ENCODE results near the gene ACOT11.

ACOT11 gene

DNA sequence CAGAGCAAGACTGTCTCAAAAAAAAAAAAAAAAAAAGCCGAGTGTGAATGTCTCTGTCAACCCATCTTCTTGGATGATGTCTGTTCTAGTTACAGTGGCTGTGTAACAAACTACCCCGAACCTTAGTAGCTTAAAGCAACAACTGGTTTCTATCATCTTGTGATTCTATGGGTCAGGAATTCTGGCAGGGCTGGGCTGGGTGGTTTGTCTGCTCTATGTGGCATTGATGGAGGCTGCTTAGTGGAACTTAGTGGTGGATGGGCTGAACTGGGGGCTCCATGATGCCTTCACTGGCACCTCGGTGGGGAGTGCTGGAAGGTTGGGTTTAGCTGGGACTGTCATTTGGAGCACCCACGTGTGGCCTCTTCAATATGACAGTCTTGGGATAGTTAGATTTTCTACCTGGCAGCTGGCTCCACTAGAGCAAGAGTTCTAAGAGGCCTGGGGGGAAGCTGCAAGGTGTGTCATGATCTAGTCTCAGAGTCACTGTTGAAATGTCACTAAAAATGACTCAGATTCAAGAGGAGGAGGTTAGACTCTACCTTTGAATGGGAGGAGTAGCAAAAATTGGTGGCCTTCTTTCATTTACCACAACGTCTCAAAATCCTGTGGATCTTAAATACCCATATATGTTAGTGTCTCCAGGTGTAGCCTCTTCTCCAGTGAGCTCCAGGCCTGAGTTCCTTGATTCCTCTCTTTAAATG, 18.6 kb downstream of the ACOT11 start:
- DNase-seq = no peak

DNA sequence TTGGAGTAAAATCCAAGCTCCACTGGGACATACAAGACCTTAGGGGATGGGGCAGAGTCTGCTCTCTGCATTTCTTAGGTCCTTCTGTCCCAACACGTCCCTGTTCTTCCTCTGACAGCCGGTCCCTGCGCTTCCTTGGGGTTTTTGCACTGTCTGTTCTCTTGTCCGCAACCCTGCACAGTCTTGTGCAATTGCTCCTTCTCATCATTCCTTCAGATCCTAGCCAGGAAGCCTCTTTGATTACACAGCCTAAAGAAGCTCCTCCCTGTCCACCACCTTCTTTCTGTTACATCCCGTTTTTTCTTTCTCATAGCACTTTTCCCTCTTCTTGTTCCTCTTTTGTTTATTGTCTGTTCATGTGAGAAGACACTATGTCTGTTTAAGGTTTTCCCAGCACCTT, 19.9 kb downstream of the ACOT11 start:
- no peak for DNase-seq

DNA sequence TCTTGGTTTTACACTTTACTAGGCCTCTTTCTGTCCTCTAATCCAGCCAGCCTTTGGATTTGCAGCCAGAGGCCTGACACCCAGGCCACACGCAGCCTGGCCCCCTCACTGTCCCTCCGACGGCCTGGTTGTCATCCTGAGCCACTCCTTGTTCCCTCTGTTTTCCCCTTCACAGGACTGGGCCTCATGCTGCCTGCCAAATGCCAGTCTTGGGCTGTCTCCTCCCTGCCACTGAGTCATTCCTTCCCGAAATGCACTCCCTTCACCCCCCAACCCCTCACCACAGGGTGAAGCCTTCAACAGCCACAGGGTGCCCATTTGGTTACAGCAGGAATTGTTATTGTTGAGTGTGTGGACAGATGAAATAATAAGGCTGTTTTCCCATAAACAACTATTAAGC, 21.3 kb downstream of the ACOT11 start:
- DNase-seq = no peak

DNA sequence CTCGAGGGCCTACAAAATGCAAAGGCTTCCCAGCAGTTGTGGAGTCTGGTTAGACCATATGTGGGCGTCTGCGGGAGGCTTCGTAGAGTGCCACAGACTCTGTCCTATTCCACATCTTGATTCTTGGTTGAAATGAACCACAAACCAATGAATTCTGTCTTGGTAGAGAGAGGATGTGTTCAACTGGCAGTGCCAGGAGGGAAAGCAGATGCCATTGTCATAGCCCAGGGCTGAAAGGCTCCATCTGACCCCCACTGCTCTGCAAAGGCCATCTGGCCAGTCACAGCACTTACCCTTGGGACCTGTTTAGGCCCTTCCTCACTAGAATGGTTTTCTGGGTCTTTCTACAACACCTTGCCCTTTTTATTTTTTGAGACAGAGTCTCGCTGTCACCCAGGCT, 22.1 kb downstream of the ACOT11 start:
- DNase-seq = no peak

DNA sequence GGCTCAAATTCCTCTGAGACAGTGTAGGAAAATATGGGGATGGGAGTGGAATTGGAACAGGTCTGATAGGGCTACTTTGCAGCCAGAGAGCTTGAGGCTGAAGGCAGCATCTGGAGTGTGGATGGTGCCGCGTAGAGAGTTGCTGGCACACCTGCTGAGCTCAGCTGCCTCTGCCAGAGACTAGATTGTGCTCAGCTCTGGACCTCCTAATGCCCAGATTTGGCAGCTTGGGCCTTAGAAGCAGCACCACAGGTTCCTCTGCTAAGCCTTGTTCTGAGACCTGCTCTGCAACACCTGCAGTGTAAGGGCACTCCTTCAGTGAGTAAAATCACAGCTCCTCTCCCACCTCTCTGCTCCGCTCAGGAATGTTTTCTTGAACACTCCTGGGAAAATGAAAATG, 23.3 kb downstream of the ACOT11 start:
- DNase-seq = peak in 1 of 2 experiments; percentile 64

DNA sequence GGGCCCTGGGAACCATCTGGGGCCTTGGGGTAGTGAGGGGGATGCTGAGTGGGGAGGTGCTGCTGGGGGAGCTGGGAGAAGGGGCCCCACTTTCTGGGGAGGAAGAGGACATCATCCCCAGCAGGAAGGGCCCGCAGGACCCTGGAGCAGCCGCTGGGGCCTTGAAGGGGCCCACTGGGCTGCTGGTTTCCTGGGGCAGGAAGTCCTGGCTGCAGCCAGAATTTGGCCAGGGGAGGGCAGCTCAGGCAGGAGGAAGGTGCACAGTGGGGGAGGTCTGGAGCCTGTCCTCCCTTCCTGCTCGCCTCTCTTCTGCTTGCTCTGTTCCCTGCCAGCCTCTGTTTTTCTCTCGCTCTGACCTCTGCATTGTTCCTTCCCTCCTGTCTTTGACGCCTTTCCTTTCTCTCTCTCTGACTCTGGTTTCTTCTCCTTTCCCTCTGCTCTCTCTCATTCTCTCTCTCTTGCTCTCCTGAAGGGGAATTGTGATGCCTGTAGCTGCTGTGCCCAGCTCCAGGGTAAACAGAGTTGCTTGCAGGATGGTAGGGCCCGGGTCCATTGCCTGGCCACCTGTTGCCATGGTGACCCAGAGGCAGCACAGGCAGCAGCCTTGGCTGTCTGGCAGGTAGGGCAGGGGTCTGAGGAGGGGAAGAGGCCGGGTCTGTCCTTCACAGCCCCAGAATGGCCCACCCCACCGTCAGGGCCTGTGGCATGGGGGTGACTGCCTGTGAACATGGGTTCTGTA, 23.9 kb downstream of the ACOT11 start:
- DNase-seq = no peak

DNA sequence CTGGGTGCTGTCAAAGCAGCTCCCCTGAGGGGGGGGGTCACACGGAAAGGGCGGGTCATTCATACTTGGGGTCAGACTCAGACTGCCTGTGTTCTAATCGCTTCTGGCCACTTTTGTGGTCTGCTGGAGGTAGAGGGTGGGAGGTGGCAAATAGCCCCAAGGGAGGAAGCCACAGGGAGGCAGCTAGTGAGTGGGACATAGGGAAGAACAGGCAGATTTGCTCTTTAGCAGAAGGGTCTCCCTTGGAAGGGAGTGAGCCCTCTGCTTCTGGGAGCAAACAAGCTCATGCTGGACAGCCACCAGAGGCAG, 24.5 kb downstream of the ACOT11 start:
- DNase-seq = no peak

DNA sequence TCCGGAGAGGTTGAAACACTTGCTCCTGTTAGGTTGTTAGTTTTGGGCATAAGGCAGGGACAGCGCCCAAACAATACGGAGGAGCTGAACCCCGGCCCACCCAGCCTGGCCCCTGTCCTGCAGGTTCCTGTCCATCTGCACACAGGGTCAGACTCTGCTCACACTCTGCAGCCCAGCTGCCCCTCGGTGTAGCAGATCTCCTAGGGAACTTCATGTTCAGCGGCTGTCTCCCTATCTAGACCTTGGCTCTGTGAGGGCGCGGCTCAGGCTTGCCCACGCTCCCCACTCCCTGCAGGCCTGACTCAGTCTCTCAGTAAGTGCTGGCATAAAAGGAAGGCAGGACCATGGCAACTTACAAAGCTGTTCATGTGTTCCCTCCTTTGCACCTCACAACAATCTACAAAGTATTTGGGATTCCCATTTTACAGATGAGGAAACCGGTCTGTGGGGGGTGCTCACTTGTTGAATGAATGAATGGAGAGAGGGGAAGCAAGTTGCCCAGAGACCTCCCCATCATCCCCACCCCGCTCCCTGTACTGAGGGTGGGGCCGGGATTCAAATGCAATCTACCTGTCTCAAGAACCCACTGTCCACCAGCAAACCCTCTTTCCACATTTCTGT, 26.2 kb downstream of the ACOT11 start:
- DNase-seq = no peak

DNA sequence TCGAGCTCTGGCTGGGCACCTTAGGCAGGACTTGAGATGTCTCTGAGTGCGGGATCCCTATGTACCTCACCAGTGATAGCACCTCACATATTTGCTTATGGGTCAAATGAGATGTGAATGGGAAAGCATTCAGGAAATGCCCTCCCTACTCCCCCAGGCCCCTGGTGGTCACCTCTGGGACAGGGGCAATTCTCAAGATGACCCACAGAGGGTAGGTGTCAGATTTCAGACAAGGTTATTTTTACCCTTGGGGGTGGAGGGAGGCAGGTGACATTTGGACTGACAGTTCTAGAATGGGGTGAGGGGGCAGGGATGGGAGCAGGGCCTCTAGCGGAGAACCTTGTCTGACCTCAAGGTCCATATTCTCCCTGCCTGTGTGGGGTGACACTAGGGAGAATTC, 27.1 kb downstream of the ACOT11 start:
- DNase-seq = no peak

DNA sequence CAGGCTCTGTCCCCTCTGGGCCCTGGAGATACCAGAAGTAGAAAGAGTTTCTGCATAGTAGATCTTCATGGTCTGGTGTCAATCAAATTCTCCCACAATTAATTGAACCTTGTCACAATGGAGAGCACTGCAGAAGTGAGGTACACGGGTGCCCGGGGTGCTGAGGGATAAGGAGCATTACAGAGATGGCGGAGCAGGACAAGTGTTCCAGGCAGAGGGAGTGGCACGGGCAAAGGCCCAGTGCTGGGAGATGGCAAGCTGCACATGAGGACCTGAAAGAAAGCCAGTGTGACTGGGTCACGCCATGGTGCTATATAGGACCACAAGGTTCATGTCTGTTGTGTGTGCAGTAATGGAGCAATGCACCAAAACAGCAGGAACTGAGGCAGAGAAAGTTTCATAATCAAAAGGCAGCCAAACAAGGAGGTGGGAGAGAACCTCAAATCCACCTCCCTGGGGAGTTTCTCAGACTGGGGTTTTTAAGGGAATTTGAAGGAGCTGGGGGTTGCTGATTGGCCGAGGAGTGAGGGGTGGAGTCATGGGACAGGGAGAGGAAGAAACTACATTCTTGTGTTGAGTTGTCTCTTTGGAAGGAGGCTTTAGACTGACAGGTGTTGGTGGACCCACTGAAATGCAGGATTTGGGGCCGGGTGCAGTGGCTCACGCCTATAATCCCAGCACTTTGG, 27.7 kb downstream of the ACOT11 start:
- no peak for DNase-seq

DNA sequence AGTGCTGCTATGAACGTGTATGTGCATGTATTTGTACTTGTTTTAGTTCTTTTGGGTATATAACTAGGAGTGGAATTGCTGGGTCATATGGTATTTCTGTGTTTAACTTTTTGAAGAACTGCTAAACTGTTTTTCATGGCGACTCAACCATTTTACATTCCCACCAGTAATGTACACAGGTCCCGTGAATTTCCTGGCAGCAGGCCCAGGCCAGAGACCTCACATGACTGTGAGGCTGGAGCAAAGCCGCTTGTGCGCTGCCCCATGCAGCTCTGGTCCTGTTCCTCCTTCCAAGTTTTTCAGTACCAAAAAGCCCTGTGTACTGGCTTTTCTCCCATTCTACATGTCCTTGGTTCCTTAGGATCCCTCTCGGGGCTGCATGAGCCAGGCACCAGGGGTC, 29.6 kb downstream of the ACOT11 start:
- peak; percentile 31 to 81 for DNase-seq

DNA sequence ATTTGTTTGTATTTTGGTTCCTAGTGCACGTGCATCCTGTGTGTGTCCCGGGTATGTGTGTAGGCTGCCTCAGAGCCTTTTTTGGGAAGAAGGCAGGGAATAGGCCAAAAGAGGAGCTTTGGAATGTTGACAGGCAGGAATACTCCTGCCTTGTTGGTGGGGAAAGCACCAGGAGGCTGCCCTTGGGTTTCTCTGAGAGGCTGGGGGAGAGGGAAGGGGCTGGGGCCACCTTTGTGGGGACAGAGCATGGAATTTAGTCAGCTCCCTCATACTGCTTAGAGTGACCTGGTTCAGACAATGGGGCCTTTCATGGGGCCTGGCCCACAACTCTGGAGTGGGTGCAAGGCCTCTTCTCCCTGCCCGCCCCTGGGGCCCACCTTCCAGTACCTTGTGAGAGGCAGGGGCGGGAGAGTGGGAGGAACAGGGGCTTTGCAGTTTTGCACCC, 31.3 kb downstream of the ACOT11 start:
- no peak for DNase-seq

DNA sequence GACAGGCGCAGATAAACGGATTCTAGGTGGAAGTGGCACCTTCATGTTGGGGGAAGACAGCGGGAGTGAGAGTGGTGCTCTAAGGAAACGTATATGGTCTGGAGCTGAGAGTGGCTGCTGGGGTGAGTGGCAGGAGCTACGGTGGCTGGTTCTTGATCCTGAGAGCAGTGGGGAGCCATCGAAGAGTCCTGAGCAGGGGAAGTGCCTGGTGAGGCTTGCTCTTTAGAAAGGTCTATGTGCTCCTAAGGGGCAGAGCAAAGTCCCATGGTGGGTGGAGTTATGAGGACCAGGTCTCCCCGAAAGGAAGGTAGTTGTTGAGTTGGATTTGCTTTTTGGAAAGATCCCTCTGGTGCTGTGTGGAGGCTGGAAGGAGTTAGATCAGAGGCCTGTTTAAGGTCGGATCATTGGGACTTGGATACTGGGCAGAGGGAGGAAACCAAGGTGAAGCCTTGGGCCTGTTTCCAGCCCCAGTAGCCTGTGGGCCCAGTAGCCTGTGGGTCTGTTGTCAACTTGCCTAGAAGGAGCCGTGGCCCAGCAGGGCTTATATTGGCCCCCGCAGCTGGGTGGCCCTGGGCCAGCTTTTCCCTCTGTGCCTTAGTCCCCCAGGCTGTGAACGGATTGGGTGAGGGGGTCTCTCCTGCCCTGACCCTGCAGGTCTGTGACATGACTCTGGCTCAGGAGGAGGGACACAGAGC, 33.0 kb downstream of the ACOT11 start:
- peak in 1 of 2 experiments; percentile 58 for DNase-seq

DNA sequence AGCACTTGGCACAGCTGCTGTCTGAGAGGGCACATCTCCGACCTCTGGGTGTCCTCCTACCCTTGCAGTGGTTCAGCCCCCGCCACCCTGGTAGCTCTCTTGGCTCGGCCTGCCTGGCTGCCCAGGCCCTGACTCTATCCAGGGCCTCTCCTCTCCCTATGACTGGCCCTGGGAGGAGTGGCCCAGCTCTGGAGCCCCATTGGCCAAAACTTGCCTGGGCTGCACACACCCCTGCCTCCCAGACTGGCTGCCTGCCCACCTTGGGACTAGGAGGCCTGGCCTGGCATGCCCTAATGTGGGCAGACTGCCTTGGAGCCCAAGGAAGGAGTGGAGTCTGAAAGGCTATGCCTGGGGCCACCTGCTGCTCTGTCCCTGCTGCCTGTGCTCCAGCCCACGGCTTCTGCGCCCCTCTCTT, 33.6 kb downstream of the ACOT11 start:
- DNase-seq = peak; percentile 96 to 98

DNA sequence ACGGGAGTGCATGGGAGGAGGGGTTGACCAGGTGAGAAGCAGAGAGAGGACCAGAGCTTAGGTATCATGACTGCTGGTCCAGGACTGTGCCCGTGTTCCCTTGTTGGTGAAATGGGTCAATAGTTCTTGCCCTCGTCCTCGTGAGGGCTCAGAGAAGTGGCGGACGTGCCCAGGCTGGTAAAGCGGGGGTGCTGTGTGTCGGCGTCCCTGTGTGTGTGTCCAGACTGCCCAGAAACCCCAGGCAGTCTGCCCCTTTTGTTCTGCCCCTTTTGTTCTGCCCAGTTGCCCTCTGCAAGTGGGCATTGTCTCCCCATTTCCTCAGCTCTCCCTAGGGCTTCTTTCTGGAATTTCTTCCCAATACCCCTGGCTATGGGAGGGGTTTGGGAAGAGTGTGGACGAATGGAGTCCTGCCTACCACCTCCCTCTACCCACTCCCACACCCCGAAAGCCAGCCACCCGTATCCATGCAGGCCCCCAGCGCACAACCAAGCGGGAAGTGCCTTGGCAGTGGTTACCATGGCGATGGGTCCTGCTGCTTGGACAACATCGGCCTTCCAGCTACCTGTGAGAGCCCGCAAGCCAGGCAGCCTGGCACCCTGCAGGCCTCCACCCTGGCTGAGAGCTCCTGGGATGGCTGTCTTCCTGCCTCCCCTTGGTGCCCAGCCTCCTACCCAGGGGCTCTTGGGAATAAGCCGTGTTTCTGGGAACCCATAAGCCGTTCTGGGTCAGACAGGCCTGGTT, 34.7 kb downstream of the ACOT11 start:
- no peak for DNase-seq

DNA sequence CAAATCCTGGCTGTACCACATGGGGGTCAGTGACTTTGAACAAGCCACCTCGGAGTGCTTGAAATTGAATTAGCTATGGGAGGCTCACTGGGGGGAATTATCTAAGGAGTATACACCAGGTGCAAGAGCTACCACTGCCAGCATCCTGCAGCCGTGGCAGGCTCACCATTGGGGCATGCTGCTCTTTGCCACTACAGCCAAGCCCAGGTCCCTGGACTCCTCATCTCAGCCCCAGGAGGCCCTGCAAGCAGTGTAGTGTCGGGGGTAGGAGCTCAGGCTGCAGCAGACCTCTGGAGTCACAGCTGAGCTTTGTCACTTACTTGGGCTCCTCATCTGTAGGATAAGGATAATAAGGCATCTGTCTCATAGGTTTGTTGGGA, 35.3 kb downstream of the ACOT11 start:
- DNase-seq = no peak

DNA sequence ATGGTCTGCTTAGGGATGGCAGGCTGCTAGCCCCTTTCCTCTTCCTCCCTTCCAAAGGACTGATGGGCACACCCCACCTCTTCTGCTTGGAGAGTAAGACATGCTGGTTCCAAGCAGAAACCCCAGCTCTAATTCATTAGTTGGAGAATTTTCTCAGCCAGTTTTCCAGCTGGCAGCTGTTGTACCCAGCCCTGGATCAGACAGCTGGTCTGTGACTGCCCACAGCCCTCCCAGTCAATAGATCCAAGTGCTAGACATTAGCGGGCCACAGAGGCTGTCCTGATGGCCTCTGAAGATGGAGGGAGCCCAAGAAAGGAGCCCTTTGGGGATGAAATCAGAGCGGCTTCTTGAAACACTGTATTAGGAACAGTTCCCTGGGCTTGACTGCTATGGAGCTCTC, 35.8 kb downstream of the ACOT11 start:
- peak in 1 of 2 experiments; percentile 76 for DNase-seq

DNA sequence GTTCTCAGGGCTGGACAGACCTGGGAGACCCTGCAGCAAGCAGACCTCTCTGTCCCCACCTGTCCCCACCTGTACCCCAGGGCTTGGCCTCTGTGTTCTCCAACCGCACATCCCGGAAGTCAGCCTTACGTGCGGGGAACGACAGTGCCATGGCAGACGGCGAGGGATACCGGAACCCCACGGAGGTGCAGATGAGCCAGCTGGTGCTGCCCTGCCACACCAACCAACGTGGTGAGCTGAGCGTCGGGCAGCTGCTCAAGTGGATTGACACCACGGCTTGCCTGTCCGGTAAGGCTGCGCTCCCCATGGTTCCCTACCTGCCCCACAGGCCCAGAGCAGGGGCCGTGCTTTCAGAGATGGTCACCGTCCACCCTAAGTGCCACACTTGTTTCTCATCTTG, 36.5 kb downstream of the ACOT11 start:
- no peak for DNase-seq

DNA sequence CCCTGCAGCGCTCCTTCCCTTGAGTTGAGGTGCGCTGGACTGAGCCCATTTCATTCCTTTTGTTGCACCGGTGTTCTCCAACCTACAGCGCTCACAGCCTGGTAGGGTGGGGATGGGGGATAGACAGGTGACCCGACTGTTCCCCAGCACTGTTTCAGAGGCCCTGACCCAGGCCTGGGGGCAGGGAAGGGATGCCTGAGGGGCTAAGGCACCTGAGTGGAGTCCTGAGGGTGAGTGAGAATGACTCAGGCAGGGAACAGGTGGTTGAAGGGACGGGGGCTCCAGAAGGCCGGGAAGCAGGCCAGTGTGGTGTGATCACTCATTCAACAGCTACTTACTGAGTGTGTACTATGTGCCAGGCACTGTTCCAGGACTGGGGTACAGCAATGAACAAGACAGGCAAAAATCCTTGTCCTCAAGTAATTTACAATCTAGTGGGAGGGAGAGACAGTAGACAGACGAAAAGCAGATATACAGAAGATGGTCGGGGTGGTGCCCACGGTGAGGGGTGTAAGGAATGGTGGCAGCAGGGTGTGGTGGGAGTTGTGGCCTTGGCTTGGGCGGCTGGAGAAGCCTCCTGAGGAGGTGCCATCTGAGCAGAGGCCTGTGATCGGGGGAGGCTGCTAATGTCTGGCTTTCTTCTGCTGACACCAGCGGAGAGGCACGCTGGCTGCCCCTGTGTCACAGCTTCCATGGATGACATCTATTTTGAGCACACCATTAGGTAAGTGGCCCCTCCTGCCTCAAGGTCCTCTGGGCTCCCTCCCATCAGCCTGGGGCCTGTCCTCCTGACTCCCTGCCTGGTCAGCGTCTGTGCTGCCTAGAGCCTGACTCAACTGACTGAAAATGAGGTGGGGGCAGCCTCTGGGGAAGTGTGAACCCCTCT, 37.4 kb downstream of the ACOT11 start:
- peak in 1 of 2 experiments; percentile 33 for DNase-seq

DNA sequence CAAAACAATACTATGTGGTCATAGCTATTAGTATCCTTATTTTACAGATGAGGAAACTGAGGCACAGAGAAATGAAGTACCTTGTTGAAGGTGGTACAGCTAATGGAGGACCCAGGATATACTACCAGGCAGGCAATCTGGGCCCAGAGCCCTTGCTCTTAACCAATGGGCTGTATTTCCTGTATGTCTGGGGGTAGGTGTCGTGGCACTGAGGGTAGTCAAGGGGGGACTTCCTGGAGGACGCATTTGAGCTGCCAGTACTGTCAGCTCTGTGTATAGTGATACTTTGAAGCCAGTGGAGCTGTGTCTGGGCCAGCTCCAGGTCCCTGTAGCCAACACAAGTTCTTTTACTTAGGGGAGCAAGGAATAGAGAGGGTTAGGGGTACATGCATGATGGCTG, 40.3 kb downstream of the ACOT11 start:
- no peak for DNase-seq

DNA sequence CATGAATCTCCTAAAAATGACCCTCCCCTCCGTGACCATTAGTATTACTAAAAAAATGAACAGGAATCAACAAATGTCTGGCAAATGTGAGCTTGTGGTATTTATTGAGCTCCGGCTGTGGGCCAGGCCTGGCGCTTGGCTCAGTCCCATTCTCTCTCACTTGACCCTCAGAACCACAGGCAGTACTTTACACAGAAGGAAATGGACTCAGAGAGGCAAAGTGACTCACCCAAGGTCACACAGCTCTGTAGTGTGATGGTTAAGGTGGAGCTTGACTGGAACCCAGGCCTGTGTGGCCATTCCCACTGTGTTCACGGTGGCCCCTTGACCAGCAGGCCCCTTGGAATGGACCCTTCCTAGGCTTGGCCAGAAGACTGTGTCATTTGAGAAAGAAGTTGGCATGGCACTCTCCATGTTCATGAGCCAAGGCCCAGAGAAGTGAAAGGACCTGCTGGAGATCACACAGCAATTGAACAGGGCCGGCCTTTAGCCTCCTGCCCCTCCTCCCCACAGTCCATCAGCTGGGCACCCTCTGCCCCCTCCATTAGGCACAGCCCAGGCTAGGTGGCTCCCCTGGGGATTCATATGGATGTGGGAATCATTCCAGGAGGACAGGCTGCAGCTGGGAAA, 43.2 kb downstream of the ACOT11 start:
- DNase-seq = no peak
